NK-92 (cell line): Measurements from ENCODE around the gene FOXRED2.
"Not testable (repeated sequence)": the region's sequence is repeated elsewhere in the genome, so short reads cannot be mapped to it uniquely, and the experiment has no call there.

Source experiments
- DNase-seq: peaks from one replicate; lab custom pipeline; 2025; ENCODE audit not compliant: unreplicated experiment; lab: John Stamatoyannopoulos, UW

The FOXRED2 gene

DNA sequence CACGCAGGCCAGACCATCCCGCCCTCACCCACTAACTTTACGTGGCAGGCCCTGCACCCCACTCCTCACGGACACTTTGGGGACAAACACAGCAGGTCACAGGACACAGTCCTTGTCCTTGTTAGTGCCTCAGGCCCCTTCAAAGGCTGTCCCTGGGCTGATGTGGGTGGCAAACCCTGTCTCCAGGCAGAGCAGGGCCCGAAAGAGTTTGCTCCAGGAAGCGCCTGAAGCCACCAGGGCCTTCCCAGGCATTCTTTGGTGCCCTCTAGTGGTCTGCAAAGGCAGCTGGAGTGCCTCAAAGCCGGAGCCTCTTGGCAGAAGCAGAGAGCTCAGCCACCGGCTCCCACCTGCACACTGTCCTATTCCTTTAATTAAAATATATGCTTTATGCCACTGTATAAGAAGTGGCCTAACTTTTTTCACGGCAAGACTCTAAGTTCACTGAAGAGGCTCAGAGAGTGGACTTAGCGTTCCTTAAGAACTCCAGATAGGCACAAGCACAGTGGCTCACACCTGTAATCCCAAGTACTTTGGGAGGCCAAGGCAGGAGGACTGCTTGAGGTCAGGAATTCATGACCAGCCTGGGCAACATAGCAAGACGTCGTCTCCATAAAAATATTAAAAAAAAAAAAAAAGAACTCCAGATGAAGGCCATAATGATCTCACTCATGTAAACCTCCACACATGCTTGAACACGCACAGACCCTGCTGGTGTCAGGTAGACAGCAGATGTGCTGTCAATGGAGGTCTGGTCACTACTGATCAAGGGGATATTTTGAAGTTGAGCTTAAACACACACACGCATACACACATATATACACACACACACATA lies 36.5 kb downstream of the FOXRED2 start:
- no peak for DNase-seq

DNA sequence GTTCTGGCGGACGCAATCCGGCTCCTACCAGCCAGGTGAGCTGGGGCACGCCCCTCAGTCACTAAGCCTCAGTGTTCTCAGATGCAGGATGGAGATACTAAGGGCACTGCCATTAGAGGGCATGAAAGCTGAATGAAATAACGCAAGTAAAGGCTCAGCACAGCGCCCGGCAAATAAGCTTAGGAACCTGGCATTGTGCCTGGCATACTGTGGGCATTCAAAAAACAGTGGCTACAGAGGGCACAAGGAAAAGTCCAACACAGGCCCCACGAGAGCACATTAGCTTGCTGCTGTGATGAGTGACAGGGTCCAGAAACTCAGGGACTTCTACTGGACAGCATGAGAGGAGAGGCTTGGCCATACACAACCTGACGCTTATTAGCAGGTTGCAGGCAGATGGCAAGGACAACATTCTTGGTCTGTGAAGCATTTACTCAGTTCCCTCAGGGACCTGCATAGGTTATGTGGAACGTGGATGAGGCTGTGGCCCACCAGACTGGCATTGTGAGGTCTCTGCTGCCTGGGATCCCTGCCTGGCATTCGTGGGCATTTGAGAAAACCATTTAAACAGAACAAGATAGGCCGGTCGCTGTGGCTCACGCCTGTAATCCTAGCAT lies 37.6 kb downstream of the FOXRED2 start:
- no peak for DNase-seq

DNA sequence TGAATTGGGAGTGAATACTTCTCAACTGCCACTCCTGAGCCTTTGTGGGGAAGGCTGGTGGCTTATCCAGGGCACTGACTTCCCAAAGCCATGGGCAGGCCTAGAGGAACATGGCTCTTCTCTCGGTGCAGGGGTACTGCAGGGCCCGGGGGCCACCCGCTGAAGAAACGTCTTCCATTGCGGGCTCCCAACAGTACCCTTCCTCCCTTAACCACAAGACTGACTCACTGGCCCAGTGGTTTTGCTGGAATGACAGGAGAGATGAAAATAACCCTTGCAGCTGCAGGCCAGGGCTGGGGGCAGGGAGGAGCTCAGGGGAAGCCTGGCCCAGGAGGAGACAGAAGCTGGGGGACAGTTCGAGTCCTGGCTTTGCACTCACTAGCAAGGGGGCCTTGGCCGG lies 38.9 kb downstream of the FOXRED2 start:
- no peak for DNase-seq

DNA sequence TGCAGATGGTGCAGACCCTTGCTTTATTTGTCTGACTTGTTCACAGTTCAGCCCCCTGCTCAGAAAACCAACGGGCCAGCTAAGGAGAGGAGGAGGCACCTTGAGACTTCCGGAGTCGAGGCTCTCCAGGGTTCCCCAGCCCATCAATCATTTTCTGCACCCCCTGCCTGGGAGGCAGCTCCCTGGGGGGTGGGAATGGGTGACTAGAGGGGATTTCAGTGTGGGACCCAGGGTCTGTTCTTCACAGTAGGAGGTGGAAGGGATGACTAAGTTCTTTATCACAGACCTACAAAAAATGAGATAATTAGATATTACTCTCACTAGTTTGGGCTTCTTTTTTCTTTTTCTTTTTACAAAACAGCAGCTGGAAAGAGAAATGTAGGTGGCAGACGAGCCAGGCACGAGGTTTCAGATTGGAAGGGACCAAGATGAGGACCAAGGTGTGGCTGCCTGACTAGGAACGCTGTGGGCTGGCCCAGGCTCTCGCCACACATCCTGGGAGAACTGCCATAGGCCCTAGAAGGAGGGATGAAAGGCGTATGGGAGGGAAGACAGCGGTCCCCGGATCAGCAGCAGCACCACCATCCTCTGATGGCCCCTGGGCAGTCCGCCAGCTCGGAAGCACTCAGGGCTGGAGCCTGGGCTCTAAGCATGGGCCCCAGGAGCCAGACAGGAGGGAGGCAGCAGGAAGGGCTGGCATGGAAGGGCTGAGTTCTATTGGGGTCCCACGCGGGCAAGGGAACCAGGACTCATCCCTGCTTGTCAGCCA lies 39.6 kb downstream of the FOXRED2 start:
- no peak for DNase-seq

DNA sequence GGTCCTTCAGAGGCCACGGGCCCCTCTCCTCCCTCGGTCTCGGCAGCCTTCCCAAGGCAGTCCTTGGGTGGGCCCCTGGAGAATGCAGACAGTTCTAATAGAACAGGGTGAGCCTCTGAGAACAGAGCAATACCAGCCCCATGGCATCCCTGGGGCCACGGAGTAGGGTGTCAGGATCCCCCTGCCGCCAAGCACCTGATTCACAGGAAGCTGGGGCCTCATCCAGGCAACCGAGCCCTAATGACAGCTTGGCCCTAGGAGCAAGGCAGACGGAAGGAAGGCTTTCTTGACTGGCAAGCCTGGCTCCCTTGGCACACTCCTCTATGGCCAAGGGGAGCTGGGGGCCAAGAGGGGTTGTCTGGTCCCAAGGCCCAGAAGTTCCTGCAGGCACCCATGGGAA lies 40.6 kb downstream of the FOXRED2 start:
- DNase-seq: no peak

DNA sequence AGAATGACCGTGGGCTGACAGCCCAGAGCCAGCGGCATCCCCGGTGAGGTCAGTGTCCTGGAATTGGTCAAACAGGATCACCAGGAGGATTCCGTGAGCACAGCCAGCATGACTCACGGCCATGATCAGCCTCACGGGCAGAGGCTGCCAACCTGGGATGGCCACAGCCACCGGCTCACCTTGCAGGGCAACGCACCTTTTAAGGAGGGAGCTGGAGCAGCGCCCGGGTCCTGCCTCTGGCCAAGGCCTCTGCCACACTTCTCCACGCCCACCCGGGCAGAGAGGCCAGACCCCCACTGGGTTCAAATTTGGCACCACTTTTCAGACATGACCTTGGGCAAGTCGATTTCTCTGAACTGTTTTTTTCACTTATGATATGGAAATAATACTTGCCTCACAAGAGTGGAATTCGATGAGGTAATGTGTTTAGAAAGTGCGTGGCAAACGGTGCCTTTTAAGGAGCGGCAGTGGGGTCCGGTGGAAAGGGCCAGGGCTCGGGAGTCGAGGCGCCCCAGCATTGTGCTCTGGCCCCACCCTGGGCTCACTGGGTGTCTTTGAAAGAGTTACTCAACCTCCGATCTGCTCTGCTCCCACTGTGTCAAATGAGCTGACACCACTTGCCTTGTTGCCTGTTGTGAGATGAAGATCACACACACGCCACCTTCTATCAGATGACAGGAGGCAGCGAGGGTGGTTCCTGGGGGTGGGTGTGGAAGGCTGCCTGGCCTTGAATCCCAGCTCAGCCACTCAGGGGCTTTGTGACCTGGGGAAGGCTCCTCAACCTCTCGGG lies 41.4 kb downstream of the FOXRED2 start:
- DNase-seq: no peak

DNA sequence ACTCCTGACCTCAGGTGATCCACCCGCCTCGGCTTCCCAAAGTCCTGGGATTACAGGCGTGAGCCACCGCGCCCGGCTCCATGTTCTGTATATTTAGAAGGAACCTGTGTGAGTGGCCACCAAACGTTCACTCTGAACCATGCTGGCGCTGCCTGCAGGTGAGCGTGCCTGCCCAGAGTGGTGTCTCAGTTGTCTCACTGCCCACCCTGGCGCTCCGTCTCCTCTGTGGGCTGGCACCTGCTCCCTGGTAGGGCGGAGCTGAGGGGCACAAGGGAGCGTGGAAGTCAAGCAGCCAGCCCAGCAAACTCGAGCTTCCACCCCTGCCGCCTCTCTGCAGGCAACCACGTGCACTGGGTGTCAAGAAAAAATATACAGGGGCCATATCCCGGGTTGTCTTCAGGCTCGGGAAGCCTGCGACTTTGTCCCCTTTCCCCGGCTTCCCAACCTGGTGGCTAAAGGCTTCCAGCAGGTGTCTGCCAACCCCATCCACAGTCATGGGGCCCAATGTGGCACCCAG lies 42.1 kb downstream of the FOXRED2 start:
- DNase-seq: no peak

DNA sequence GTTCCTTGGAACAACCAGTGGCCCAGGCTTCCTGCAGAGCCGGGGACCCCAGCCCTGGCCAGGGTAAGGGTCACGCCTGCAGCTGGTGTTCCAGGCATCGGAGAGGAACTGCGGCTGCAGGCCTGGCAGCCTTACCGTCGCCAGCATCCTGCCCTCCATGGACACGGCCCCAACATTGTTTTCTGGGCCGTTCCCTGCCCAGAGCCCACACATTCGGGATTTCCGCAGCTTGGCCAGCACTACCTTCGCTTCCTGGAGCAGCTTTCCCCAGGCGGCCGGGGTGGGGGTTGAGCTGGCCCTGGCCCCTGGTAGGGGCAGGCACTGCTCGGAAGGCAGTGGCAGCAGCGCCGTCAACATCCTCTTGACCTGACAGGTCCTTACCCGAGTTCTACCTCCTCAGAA lies 43.1 kb downstream of the FOXRED2 start:
- no peak for DNase-seq

DNA sequence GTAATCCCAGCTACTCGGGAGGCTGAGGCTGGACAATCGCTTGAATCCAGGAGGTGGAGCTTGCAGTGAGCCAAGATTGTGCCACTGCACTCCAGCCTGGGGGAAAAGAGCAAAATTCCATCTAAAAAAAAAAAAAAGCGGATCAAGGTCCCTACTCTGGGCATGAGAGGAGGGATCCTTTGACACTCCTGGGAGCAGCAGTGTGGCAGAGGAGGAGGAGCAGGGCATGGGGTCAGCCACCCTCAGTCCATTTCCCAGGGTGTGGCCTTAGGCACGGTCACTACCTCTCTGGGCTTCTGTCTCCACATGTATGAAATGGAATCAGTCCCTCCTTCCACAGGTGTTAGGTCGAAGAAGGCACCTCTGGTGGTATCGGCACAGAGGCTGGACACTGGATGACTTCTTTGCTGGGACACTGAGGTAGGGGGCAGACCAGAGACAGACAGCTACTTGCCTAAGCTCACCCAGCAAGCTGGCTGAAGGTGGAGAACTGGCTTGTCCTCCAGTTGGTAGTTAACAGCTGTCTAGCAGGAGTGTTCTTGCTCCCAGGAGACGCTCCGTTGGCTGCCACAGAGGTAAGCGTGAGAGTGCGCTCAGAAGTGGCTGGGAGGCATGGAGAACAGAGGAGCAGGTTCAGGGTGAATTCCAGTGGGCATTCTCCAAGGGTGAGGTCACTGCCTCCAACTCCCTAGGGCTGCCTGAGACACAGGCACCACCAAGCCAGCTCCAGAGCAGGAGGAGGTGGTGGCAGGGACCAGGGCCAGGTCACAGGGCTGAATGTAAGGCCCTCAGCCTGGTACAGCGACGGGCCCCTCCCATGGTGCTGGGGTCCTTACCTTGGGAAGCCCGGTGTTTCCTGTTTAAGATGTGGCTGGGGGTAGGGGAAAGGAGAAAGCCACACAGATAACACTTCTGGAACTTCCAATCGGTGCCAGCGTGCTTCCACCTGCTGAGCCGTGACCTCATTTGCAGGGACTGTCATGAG lies 44.9 kb downstream of the FOXRED2 start:
- no peak for DNase-seq

DNA sequence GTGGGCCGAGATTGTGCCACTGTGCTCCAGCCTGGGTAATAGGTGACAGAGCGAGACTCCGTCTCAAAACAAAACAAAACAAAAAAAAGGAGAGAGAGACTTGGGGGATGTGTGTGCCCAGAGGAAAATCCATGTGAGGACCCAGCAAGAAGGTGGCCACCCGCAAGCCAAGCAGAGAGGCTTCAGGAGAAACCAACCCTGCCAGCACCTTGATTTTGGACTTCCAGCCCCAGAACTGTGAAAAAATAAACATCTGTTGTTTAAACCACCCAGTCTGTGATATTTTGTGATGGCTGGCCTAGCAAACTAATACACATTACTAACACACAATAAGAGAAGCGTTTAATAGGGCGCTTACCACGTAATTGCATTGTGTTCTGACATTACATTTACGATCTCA lies 46.6 kb downstream of the FOXRED2 start:
- no peak for DNase-seq

DNA sequence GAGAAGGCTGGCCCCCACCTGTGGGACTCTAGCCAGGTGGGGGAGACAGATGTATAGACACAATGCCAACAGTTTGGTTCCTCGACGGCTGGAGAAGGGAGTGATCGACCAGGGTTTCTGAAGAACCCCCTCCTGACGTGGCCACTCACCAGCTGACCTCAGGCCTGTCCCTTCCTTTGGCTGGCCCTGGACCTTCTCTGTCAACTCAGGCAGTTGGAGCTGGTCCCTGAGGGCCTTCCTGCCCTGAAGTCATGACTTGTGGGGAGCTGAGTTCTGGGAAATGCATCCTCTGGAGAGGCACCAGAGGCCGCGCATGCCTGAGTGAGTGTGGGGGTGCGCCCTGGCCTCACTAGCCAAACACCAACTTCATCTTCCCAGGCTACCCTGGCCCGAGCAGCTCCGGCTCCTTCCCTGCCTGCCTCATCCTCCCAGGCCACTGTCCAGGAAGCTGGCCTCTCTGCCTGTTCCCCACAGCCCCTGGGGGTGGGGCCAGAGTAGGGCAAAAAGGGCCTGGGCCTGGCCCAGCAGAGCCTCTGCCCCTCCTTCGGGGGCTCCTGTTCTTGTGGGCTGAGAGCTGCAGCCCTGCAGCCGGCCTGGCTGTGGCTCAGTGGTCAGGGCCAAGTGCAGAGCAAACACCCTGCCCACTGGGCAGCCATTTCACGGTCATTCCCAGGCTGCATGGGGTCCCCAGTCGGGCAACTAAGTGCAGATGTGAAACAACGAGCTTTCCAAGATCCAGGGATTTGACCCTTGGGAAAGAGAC lies 49.0 kb downstream of the FOXRED2 start:
- no peak for DNase-seq

DNA sequence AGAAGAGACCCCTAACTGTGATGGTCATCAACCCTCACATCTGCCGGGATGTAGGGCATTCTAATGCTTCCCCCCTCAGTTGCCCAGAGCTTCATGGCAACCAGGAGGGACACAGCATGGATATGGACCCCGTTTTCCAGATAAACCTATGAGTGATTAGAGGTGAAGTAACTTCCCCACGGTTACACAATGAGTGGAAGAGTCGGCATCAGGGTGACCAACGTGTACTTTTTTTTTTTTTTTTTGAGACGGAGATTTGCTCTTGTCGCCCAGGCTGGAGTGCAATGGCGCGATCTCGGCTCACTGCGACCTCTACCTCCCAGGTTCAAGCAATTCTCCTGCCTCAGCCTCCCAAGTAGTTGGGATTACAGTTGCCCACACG lies 50.4 kb downstream of the FOXRED2 start:
- DNase-seq: no peak

DNA sequence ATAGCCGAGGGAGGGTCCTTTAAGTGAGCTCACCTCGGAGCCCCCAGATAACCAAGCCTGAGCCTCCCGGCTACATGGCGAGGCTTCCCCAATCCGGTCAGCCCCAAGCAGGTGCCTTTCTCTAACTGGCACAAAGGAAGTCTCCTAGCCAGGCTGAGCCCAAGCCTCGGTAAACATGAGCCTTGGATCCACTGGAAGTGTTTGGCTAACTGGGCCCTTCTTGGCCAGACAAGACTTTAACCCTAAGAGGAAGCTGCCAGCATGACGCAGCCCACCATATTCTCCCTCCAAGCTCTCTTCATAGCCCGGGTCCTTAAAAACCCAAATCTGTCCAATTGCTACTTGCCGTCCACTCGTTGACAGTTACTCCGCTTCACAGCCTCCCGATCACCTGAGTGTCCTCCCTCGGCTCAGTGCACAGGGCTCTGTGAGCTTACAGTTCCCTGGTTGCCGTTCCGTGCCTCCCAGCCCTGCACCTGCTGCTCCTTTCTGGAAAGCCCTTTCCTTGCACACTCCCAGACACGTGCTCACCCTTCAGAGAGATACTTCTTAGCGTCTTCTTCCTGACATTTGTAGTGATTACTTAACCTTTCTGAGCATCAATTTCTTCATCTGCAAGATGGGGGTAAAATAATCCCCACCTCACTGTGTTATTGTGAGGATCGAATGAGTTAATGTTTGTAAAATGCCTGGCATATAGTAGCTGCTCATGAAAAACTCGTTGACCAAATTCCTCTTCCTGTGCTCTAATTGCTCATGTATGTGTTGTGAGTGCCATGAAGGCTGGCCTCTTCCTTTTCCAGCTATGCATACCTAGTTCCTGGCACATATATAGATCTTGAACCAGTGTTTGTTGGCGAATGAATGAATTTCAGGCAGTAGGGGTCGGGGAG lies 51.0 kb downstream of the FOXRED2 start:
- DNase-seq: no peak

DNA sequence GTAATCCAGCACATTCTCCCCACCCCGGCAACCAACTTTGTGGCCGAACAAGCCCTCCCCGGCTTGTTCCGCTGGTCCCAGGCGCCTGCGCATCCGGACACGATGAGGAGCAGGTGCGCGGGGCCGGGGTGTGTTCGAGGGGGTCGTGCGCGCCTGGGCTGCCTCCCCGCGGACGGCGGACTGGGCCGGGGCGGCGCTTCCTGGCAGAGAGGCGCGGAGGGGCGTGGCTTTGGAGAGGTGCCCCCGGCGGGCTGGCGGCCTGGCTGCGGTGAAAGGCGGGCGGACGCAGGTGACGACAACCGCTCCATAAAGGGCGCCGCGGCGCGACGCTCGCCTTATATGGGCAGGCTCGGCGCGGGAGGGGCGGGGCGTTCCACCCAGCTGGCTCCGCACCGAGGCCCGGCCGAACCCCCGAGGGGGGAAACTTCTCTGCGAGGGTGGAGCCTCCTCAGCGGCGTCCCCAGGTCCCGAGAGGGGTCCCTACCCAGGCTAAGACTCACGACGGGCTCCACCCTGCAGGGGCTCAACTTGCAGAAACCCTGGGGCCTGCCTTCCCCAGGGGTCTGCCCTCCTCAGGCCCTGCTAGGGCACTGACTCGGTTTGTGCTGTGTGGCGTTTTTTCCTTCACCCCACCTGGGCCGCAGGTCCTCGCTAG lies 51.8 kb downstream of the FOXRED2 start:
- DNase-seq: peak; percentile 42

DNA sequence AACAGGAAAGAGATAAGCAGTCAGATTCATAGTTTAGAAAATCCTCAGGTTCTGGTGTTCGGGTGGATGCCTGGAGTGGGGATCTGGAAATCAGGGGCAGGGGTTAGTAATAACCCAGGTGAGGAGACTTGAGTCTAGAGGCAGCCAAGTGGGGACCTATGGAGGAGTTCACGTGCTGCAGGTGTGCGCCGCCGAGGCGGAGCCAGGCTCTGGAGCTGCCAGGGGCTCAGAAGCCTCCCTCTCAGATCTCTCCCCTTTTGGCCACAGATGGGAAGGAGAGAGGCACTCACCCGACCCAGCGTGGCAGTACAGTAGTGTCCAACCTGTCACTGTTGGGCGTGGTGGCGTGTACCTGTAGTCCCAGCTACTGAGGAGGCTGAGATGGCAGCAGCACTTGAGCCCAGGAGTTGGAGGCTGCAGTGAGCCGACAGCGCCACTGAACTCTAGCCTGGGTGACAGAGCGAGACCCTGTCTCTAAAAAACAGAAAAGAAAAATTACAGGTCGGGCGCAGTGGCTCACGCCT lies 52.9 kb downstream of the FOXRED2 start:
- DNase-seq: no peak

DNA sequence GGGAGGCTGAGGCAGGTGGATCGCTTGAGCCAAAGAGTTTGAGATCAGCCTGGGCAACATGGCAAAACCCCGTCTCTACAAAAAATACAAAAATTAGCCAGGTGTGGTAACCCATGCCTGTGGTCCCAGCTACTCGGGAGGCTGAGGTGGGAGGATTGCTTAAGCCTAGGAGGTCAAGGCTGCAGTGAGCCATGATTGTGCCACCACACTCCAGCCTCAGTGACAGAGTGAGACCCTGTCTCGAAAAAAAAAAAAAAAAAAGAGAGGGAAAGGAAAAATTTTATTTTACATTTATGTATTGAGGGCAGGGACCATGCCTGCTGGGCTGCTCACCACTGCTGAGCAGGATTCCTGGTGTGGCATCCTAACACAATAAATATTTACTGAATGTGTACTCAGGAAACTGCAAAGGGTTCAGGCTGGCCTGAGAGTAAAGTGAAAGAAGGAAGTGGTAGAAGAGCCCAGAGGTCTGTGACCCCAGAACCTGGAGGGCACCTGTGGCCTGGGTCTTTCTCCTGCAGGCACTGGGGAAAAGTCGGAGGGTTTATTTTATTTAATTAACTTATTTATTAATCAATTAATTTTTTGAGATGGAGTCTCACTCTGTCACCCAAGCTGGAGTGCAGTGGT lies 53.7 kb downstream of the FOXRED2 start:
- DNase-seq: not testable (repeated sequence)
